GM21381 (cell line): ENCODE measurements around the gene RNF227.
"Not testable (repeated sequence)": the region's sequence is repeated elsewhere in the genome, so short reads cannot be mapped to it uniquely, and the experiment has no call there.

Source experiments
- ATAC-seq: cut with Tn5 transposase; IDR thresholded peaks from one replicate; pipeline ENCODE4 v1.9.1; 2021; ENCODE audit warnings: mild to moderate bottlenecking, moderate library complexity; ENCODE audit not compliant: unreplicated experiment

Gene RNF227

GRCh38 chr17:7864995-7865650 lies 51.0 kb downstream of the RNF227 start:
- ATAC-seq: no peak

DNA sequence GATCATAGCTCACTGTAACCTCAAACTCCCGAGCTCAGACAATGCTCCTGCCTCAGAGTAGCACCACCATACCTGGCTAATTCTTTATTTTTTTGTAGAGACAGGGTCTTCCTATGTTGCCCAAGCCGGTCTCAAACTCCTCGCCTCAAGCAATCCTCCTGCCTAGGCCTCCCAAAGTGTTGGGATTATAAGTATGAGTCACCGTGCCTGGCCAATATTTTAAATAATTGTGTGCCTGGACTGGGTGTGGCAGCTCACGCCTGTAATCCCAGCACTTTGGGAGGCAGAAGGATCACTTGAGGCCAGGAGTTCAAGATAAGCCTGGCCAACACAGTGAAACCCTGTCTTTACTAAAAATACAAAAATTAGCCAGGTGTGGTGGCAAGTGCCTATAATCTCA lies 51.7 kb downstream of the RNF227 start:
- not testable (repeated sequence) for ATAC-seq
